WI38 (cell line): Measurements from ENCODE around the gene GLI2.
A peak's percentile ranks its signal among the peaks of the same experiment; 100 is the strongest.

ENCODE experiments used
- H3K4me3 ChIP-seq: 2 replicates; pipeline ENCODE4 v1.5.1; 2011; ENCODE audit warnings: low read depth, mild to moderate bottlenecking, control low read depth, low read length
- CTCF ChIP-seq: IDR thresholded peaks from 2 replicates; pipeline ENCODE4 v1.5.1; 2012; ENCODE audit warnings: low read depth, mild to moderate bottlenecking, control low read depth, low read length

Gene GLI2

GRCh38 chr2:120735746-120736170, at the start of gene GLI2:
TSS of gene GLI2 (plus strand) at chr2:120735868. CDS start at chr2:120797321, 61,453 bp downstream.
- peak within 1 kb of the TSS; percentile 90 for H3K4me3 ChIP-seq
- TF ChIP-seq CTCF, result peak; percentile 53

GRCh38 chr2:120685974-120686297, 49.7 kb upstream of the GLI2 start:
- no peak overlapping the region for H3K4me3 ChIP-seq
- TF ChIP-seq CTCF, result no peak

- H3K4me3 ChIP-seq, result no peak overlapping the region
- TF ChIP-seq CTCF, result peak; percentile 46
Measured at GRCh38 chr2:120686511-120687168, 49.0 kb upstream of the GLI2 start.

- TF ChIP-seq CTCF, result no peak
- H3K4me3 ChIP-seq, result no peak overlapping the region
Measured at GRCh38 chr2:120687210-120687609, 48.5 kb upstream of the GLI2 start.

DNA sequence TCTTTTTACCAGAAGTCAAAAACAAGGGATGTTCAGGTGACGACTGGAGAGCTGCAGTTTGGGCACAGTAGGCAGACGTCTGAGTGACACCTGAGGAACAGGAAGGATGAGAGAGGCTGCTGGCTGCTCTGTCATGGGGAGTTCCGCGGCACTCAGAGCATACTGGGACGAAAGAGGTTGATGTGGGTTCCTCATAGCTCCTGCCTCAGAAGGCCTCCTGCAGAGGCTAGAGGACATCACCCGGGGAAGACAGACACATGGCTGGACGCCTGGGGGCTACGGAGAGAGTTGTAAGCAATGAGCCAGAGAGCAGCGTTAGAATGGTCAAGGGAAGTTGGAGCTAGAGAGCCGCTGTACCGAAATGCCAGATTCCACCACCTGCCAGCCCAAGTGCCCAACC, 45.1 kb upstream of the GLI2 start:
- TF ChIP-seq CTCF, result no peak

DNA sequence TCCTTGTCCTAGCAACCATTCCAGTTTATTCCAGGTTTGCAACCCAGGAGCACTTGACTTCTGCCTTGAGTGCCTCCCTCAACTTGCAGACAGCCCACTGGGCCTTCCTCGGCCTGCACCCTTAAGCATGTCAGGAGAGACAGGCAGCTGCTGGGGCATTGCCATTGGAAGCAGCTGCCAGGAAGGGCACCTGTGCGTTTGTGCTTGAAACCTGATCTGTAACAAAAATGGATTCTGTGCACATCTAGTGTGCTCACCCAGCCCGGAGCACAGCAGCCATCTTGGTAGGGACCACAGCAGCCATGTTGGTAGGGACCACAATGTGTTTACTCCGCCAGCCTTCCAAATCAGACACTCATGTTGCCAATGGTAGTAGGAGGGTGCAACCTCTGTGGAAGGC, 44.3 kb upstream of the GLI2 start:
- no peak for TF ChIP-seq CTCF

More for the DNA sequence above, 45.1 kb upstream of the GLI2 start:
- H3K4me3 ChIP-seq, result no peak overlapping the region

GRCh38 chr2:120692691-120693090, 43.0 kb upstream of the GLI2 start:
- H3K4me3 ChIP-seq, result no peak overlapping the region
- no peak for TF ChIP-seq CTCF

More for the DNA sequence above, 44.3 kb upstream of the GLI2 start:
- no peak overlapping the region for H3K4me3 ChIP-seq
